Activated CD4-positive, alpha-beta T cell treated with anti-CD3 and anti-CD28 coated beads for 48 hours (primary cell): Measurements from ENCODE around the gene NRBF2.

ENCODE experiments used
- DNase-seq: peaks from one replicate; pipeline ENCODE4 v3.0.0-alpha.2; 2020

NRBF2 gene

DNA sequence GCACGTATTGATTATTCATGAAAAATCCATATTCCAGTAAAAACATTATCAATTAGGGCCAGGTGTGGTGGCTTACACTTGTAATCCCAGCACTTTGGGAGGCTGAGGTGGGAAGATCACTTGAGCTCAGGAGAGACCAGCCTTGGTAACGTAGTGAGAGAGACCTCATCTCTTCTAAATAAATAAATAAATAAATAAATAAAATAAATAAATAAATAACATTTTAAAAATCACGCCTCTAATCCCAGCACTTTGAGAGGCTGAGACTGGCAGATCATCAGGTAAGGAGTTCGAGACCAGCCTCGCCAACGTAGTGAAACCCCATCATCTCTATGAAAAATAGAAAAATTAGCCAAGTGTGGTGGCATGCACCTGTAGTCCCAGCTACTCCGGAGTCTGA lies 32.1 kb downstream of the NRBF2 start:
- DNase-seq = no peak

DNA sequence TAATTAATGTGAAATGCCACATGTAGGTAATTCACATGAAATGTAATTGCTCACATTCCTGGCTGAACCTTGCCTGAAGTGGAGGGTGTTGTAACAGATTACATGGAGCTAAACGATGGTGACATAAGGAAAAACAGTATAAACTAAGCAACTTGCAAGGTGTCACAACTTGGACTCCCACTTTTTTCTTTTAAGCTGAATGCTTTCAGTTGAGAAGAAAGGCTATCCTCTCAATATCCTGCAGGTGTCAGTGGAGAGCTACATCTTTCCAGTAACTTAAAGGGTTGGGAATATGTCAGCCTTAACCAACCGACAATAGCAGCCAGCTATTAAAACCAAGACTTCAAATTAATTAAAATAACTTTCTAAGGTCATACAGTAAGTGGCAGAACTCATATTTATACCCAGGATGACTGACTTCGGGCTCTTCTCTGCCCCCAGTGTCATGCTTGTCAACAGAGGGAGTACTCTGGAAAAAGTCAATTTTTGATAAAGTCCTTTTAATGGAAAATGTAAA lies 33.7 kb downstream of the NRBF2 start:
- no peak for DNase-seq

DNA sequence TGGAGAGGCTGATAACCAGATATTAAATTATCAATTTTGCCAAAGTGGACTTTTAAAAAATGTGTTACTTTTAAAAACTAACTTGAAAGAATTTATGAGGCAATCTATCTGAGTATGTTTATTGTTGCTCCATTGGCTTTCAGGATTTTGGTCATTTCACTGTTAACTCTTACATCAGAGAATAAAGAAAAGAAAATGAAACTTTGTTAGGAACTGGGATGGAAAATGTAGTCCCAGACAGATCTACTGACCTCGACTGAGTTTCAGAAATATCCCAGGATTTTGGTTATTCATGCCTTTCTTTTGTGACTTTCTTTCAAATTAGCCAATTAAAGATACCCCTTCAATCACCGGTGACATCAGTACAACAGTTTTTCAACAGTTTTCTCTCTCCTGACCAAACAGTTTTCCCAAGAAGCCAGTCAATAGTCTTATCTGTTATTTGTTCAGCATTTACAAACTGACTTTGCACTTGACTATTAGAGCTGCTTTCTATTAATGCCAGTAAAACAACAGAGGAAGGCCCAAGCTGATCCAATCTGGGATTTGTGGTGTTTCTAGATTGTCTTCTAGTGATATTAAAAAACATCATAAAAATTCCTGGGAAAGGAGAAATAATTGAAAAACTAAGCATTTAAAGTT lies 35.8 kb downstream of the NRBF2 start:
- DNase-seq = no peak

DNA sequence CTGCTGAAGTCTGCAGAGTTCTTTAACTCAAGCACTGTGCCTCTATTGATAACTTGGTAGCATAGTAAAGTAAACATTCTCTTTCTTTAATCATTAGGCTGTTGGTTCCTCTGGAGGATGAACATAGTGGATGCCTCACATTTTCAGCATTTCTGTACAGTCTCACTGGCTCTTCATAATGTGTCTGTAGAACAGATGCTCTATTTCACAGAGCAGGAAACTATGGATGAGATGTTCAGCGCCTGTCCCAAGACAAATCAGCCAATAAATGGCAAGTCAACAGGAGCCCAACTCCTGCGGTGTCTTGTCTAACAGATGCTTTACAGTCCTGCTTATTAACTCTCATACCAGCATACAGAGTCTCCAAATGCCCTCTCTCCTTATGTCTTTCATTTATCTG lies 36.5 kb downstream of the NRBF2 start:
- no peak for DNase-seq

DNA sequence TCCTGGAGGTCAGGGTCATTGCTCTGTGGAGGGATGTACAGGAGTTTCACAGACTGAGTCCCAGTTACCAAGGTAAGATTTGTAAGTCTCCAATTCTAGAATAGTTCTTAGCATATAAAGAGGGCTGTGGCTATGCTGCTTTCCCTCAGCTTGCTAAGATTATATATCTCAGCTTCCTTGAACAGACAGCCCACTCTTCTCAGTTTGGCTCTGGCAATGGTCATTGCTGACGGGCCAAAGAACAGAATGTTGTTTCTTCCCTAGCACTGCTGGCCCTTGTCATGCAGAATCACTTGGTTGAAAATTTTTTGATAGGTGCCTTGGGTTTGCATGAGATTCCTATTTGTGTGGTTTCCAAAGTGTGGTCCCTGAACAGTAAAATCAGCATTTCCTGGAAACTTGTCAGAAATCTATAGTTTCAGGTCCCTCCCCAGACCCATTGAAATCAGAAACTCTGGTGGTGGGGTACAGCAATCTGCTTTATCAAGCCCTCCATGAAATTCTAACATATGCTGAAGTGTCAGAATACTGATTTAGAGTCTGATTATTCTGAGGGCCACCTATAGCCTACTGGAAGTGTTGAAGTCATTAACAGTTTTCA lies 38.2 kb downstream of the NRBF2 start:
- no peak for DNase-seq

DNA sequence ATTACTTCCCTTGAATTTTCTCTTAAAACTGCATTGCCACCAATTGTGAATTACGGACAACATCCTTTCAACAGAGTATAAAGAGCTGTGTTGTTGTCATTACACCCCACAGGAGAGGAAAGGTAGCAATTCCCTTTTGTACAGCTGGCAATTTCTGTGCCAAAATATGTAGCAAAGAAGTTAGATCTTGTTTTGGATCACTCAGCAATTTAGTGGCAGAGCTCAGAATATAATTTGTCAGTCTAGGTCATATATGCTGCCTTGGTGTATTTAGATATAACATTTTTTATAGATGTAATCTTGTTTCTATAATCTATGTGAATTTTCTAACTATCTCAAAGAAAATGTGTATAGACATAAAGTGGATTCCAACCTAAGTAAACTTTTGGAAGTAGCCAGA lies 38.8 kb downstream of the NRBF2 start:
- DNase-seq = no peak

DNA sequence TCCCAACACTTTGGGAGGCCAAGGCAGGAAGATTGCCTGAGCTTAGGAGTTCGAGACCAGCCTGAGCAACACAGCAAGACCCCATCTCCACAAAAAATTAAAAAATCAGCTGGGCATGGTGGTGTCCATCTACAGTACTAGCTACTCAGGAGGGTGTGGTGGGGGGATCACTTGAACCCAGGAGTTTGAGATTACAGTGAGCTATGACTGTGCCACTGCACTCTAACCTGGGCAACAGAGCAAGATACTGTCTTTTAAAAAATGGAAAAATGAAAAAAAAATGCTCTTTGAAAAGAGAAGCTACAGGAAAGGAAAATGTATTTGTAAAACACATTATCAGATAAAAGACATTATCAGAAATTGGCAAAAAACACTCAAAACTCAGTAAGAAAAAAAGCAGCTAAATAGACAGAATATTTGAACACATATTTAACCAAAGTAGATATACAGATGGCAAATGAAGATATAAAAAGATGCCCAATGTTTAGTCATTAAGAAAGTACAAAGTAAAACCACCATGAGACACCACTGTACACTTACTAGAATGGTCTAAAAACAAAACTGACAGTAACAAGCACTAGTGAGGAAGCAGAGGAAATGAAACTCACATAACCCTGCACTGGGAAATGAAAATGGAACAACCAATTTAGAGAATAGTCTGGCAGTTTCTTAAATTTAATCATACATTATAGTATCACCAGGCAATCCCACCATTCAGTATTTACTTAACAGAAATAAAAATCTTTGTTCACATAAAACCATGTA lies 40.5 kb downstream of the NRBF2 start:
- no peak for DNase-seq

DNA sequence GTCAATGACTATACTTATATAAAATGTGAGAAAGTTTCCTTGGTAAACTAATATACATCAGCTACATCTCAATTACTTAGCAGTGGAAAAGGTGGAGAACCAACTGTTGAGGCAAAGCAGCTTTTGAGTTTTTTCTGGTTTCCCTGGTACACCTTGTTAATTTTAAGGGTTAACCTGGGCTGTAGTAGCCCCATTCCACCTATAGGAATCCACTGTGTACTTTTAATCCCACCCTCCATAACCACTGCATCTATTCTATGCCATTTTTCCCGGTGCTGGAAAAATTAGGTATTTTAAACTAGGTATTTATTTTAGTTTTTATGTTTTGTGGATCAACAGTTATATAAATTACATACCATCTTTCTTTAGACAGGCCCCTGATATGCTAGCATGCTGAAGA lies 42.4 kb downstream of the NRBF2 start:
- no peak for DNase-seq

- no peak for DNase-seq
Measured at GRCh38 chr10:63192826-63193225, 59.7 kb downstream of the NRBF2 start.

GRCh38 chr10:63197344-63198092 lies 64.4 kb downstream of the NRBF2 start:
- no peak for DNase-seq

DNA sequence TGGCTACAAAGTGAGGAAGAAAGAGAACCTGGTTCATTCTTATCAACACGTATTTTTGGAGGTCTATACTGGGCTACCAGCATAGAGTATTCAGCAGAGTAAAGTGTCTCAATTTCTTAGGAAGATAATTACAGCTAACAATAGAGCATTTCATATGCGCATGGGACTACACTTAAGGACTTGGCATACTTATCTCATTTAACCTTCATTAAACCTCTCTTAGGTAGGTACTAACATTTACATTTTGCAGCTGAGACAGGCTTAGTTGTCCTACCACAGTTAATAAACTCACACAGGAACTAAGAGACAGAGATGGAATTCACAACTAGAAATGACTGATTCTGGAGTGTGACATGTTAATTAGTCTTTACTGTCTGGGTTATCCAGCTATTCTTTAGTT lies 66.6 kb downstream of the NRBF2 start:
- DNase-seq = no peak

DNA sequence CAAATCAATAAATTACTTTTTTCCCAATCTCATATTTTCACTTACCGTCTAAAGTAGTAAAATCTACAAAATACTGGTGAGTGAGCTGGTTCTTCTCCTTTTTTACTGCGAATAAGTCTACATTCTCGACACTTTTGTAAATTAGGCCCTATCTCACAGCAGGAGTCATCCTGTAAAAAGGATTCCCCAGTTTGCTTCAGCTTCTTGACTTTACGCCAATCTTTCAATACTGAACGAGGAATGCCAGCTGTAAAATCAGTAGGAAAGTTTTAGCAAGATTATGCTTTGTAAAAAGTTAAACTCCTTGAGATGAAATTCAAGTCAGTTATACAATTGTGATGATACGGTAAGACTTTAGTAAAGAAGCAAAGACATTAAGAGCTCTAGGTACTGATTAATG lies 67.3 kb downstream of the NRBF2 start:
- no peak for DNase-seq

GRCh38 chr10:63201118-63201517 lies 68.0 kb downstream of the NRBF2 start:
- no peak for DNase-seq
